IPS-18c (cell line): ENCODE results near the gene CHML.
"Not testable (repeated sequence)": the region's sequence is repeated elsewhere in the genome, so short reads cannot be mapped to it uniquely, and the experiment has no call there.

Experiments
- H3K4me3 ChIP-seq: 2 replicates; pipeline ENCODE4 v1.7.0; 2013; ENCODE audit warnings: low read depth, mild to moderate bottlenecking, low read length, moderate library complexity; ENCODE audit not compliant: insufficient read depth
- H3K9me3 ChIP-seq: one replicate; pipeline ENCODE4 v1.6.1; 2013; ENCODE audit warnings: mild to moderate bottlenecking, low read length, moderate library complexity; ENCODE audit not compliant: control insufficient read depth, insufficient read depth

CHML gene

GRCh38 chr1:241640149-241640866 lies at the start of gene CHML, which contains the start of gene OPN3:
Gene CHML, minus strand, starts transcription at chr1:241640369. Its CDS starts 4,603 bp downstream, at chr1:241635766.
Gene OPN3, minus strand, starts transcription at chr1:241640369. Its CDS starts 115 bp downstream, at chr1:241640254.
- Histone ChIP-seq H3K4me3 (peak within 1 kb of the TSS; percentile 91), H3K9me3 (no peaks in the 10 kb centered on the region)

- Histone ChIP-seq H3K4me3 (no peak overlapping the region), H3K9me3 (peaks cover 2% of the 10 kb centered on the region)
Observed at GRCh38 chr1:241688940-241689368, 48.8 kb upstream of the CHML start.

GRCh38 chr1:241684108-241684507 lies 43.9 kb upstream of the CHML start:
- no peak overlapping the region for H3K4me3 ChIP-seq
- H3K9me3 ChIP-seq = peaks cover 2% of the 10 kb centered on the region

GRCh38 chr1:241682921-241683320 lies 42.8 kb upstream of the CHML start:
- no peak overlapping the region for H3K4me3 ChIP-seq
- H3K9me3 ChIP-seq = peaks cover 2% of the 10 kb centered on the region

- not testable (repeated sequence) for H3K9me3 ChIP-seq, H3K4me3 ChIP-seq
Observed at GRCh38 chr1:241681861-241682448, 41.8 kb upstream of the CHML start.

- H3K4me3 ChIP-seq = no peak overlapping the region
- H3K9me3 ChIP-seq = peaks cover 2% of the 10 kb centered on the region
Observed at GRCh38 chr1:241679961-241680360, 39.8 kb upstream of the CHML start.

- H3K9me3 ChIP-seq = no peaks in the 10 kb centered on the region
- no peak overlapping the region for H3K4me3 ChIP-seq
Observed at GRCh38 chr1:241679404-241679803, 39.2 kb upstream of the CHML start.

- Histone ChIP-seq H3K9me3 (no peaks in the 10 kb centered on the region), H3K4me3 (no peak overlapping the region)
Observed at GRCh38 chr1:241678536-241678935, 38.4 kb upstream of the CHML start.

- Histone ChIP-seq H3K9me3 (no peaks in the 10 kb centered on the region), H3K4me3 (no peak overlapping the region)
Observed at GRCh38 chr1:241677201-241677600, 37.0 kb upstream of the CHML start.

GRCh38 chr1:241675983-241676382 lies 35.8 kb upstream of the CHML start:
- no peaks in the 10 kb centered on the region for H3K9me3 ChIP-seq
- no peak overlapping the region for H3K4me3 ChIP-seq

GRCh38 chr1:241674805-241675384 lies 34.7 kb upstream of the CHML start:
- H3K9me3 ChIP-seq = no peaks in the 10 kb centered on the region
- H3K4me3 ChIP-seq = no peak overlapping the region

GRCh38 chr1:241672301-241672700 lies 32.1 kb upstream of the CHML start:
- Histone ChIP-seq H3K9me3 (no peaks in the 10 kb centered on the region), H3K4me3 (no peak overlapping the region)

- H3K9me3 ChIP-seq = no peaks in the 10 kb centered on the region
- no peak overlapping the region for H3K4me3 ChIP-seq
Observed at GRCh38 chr1:241666419-241666818, 26.2 kb upstream of the CHML start.

- H3K9me3 ChIP-seq = no peaks in the 10 kb centered on the region
Observed at GRCh38 chr1:241660424-241660972, 20.3 kb upstream of the CHML start.

GRCh38 chr1:241659016-241659415 lies 18.8 kb upstream of the CHML start:
- not testable (repeated sequence) for H3K4me3 ChIP-seq, H3K9me3 ChIP-seq

More at GRCh38 chr1:241660424-241660972, 20.3 kb upstream of the CHML start:
- no peak overlapping the region for H3K4me3 ChIP-seq

- H3K4me3 ChIP-seq = no peak overlapping the region
Observed at GRCh38 chr1:241658081-241658793, 18.1 kb upstream of the CHML start.

GRCh38 chr1:241654641-241655040 lies 14.5 kb upstream of the CHML start:
- Histone ChIP-seq H3K9me3 (no peaks in the 10 kb centered on the region), H3K4me3 (no peak overlapping the region)

More at GRCh38 chr1:241658081-241658793, 18.1 kb upstream of the CHML start:
- no peaks in the 10 kb centered on the region for H3K9me3 ChIP-seq
